CD4-positive, alpha-beta T cell (primary cell): Measurements from ENCODE around the gene ATP13A5. TPM values are rescaled to one million over a fixed set of nuclear protein-coding genes. Genes with fewer than 3 reads are reported as not detected.

Experiments used
- ATAC-seq: fragments of 200-7000 bp; cut with Tn5 transposase; one replicate; pipeline ENCODE4 v1.10.0; 2022; ENCODE audit warnings: mild to moderate bottlenecking; ENCODE audit not compliant: poor library complexity
- CTCF ChIA-PET: fragments of 350-600 bp; sonication (Branson Sonifier 250); formaldehyde crosslinking; loops from one replicate; lab custom pipeline; 2021; ENCODE audit warnings: antibody characterized with exemption, inconsistent platforms; lab: Charles Lee
- POLR2A ChIA-PET: fragments of 350-600 bp; sonication (Branson Sonifier 250); formaldehyde crosslinking; loops from one replicate; lab custom pipeline; 2021; ENCODE audit warnings: antibody characterized with exemption, inconsistent platforms; lab: Charles Lee
- DNase-seq, 14 experiments: peaks; one replicate each; pipeline ENCODE4 v3.0.0-alpha.2; 2013 to 2020; ENCODE audit warnings: mixed read lengths in 2 of 14
- H3K27ac ChIP-seq, 2 donors: one replicate each; pipeline versions ENCODE4 v1.5.1 to v1.7.0; 2013; ENCODE audit warnings: low read length in 2 of 2, low read depth in 1 of 2, mild to moderate bottlenecking in 1 of 2
- H3K27me3 ChIP-seq, 2 experiments: 1 replicate in 1 of 2; 2 replicates in 1 of 2; pipeline versions ENCODE4 v1.6.1 to v1.7.0; 2013; ENCODE audit warnings: low read length in 2 of 2, control low read depth in 1 of 2, mild to moderate bottlenecking in 1 of 2, moderate library complexity in 1 of 2; ENCODE audit not compliant: insufficient read depth in 2 of 2, control insufficient read depth in 1 of 2
- H3K36me3 ChIP-seq: one replicate; pipeline ENCODE4 v1.6.1; 2013; ENCODE audit warnings: low read length, control low read depth; ENCODE audit not compliant: insufficient read depth
- H3K4me1 ChIP-seq: one replicate; pipeline ENCODE4 v1.6.1; 2013; ENCODE audit warnings: low read length, control low read depth; ENCODE audit not compliant: insufficient read depth
- H3K4me3 ChIP-seq: one replicate; pipeline ENCODE4 v1.5.1; 2013; ENCODE audit warnings: mild to moderate bottlenecking, low read length, moderate library complexity
- H3K9me3 ChIP-seq, 2 experiments: 1 replicate in 1 of 2; 2 replicates in 1 of 2; pipeline versions ENCODE4 v1.6.1 to v1.7.0; 2013; ENCODE audit warnings: low read length in 2 of 2, mild to moderate bottlenecking in 2 of 2, control low read depth in 1 of 2, moderate library complexity in 1 of 2; ENCODE audit not compliant: control insufficient read depth in 1 of 2, insufficient read depth in 1 of 2
- H3K27ac Mint-ChIP-seq: one replicate; pipeline ENCODE4 v1.8.0; 2020; ENCODE audit warnings: mixed read lengths
- H3K27me3 Mint-ChIP-seq: one replicate; pipeline ENCODE4 v1.8.0; 2021; ENCODE audit warnings: mixed read lengths
- H3K36me3 Mint-ChIP-seq: one replicate; pipeline ENCODE4 v1.8.0; 2021; ENCODE audit warnings: low read depth, mixed read lengths
- H3K4me1 Mint-ChIP-seq: one replicate; pipeline ENCODE4 v1.8.0; 2021; ENCODE audit warnings: low read depth, mixed read lengths
- H3K4me3 Mint-ChIP-seq: one replicate; pipeline ENCODE4 v1.8.0; 2020; ENCODE audit warnings: mild to moderate bottlenecking, mixed read lengths
- H3K9me3 Mint-ChIP-seq: one replicate; pipeline ENCODE4 v1.8.0; 2020; ENCODE audit warnings: mixed read lengths
- intact Hi-C, 2 experiments: fragments of 100-400 bp; cut with DNase I in 1 of 2; cut with micrococcal nuclease in 1 of 2; formaldehyde crosslinking; loops; one replicate each; pipeline versions ENCODE4 v1.15.1 to v1.9.0; 2023 to 2025; cut with DNase I, micrococcal nuclease
- total RNA-seq, 174 experiments: library from RNA in 2 of 174; stranded (reverse) in 2 of 174; gene quantifications; one replicate each; pipeline ENCODE4 v1.2.3 and lab custom pipeline; 2021 to 2026
- TF ChIP-seq, protein P1 (sequence below): fragments of 200-600 bp; IDR thresholded peaks from one replicate; pipeline ENCODE4 v1.8.0; 2022; ENCODE audit warnings: antibody characterized with exemption, mild to moderate bottlenecking

Gene ATP13A5
- total RNA-seq, 2 experiments from 2014 or later = not detected

- Mint-ChIP-seq H3K9me3 (no peaks in the 10 kb centered on the region), H3K36me3 (no peaks in the 10 kb centered on the region), H3K4me1 (no peaks in the 10 kb centered on the region), H3K27ac (no peak overlapping the region), H3K4me3 (no peak overlapping the region), H3K27me3 (peaks cover 18% of the 10 kb centered on the region)
- intact Hi-C loops = no loop called here
- Histone ChIP-seq H3K27me3 (peaks cover 0 to 3% of the 10 kb centered on the region in 2 experiments), H3K36me3 (no peaks in the 10 kb centered on the region), H3K9me3 (no peaks in the 10 kb centered on the region), H3K27ac (no peak overlapping the region), H3K4me1 (no peaks in the 10 kb centered on the region), H3K4me3 (no peak overlapping the region)
- POLR2A ChIA-PET = no interaction called here
- DNase-seq = no peak
- CTCF ChIA-PET = no interaction called here
- ATAC-seq = no peak
- TF ChIP-seq, protein P1, sequence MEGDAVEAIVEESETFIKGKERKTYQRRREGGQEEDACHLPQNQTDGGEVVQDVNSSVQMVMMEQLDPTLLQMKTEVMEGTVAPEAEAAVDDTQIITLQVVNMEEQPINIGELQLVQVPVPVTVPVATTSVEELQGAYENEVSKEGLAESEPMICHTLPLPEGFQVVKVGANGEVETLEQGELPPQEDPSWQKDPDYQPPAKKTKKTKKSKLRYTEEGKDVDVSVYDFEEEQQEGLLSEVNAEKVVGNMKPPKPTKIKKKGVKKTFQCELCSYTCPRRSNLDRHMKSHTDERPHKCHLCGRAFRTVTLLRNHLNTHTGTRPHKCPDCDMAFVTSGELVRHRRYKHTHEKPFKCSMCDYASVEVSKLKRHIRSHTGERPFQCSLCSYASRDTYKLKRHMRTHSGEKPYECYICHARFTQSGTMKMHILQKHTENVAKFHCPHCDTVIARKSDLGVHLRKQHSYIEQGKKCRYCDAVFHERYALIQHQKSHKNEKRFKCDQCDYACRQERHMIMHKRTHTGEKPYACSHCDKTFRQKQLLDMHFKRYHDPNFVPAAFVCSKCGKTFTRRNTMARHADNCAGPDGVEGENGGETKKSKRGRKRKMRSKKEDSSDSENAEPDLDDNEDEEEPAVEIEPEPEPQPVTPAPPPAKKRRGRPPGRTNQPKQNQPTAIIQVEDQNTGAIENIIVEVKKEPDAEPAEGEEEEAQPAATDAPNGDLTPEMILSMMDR = no peak
These were observed 10.8 kb upstream of the ATP13A5 start for GRCh38 chr3:193389335-193389734.

DNA sequence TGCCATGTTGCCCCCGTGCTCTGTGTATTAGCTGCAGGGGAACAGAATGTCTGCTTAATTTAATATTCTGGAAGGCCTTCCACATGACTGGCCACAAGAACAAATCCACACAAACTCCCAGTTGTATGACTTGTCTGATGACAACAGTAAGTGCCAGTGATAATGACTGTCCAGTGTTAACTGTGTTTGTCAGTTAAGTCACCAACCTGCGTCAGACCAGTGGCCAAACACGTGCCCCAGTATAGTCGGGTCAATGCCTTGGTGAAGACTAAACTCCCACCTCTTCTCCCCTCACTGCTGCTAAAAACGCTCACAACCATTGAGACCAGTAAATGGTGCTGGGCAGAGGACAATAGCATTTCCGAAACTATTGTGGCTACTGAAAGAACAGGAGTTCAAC lies 9.8 kb upstream of the ATP13A5 start:
- Histone ChIP-seq H3K36me3 (no peaks in the 10 kb centered on the region), H3K4me1 (no peaks in the 10 kb centered on the region), H3K27me3 (peaks cover 0 to 3% of the 10 kb centered on the region in 2 experiments), H3K4me3 (no peak overlapping the region), H3K9me3 (no peaks in the 10 kb centered on the region), H3K27ac (no peak overlapping the region)
- no peak overlapping the region for H3K27ac Mint-ChIP-seq
- ChIA-PET CTCF (no interaction called here), POLR2A (no interaction called here)
- H3K4me3 Mint-ChIP-seq = no peak overlapping the region
- H3K36me3 Mint-ChIP-seq = no peaks in the 10 kb centered on the region
- intact Hi-C loops = no loop called here
- no peaks in the 10 kb centered on the region for H3K4me1 Mint-ChIP-seq
- peaks cover 23% of the 10 kb centered on the region for H3K27me3 Mint-ChIP-seq
- no peaks in the 10 kb centered on the region for H3K9me3 Mint-ChIP-seq
- ATAC-seq (no peak), DNase-seq (no peak)
- TF ChIP-seq, protein P1 = no peak

GRCh38 chr3:193387596-193387995 lies 9.0 kb upstream of the ATP13A5 start:
- H3K36me3 Mint-ChIP-seq = no peaks in the 10 kb centered on the region
- POLR2A ChIA-PET = no interaction called here
- ATAC-seq = no peak

More at GRCh38 chr3:193387596-193387995, 9.0 kb upstream of the ATP13A5 start:
- Mint-ChIP-seq H3K9me3 (no peaks in the 10 kb centered on the region), H3K27ac (no peak overlapping the region), H3K27me3 (peaks cover 21% of the 10 kb centered on the region), H3K4me1 (no peaks in the 10 kb centered on the region), H3K4me3 (no peak overlapping the region)
- H3K4me1 ChIP-seq = no peaks in the 10 kb centered on the region
- TF ChIP-seq, protein P1 = no peak
- H3K27me3 ChIP-seq = no peaks in the 10 kb centered on the region
- CTCF ChIA-PET = no interaction called here
- no peak for DNase-seq
- no peaks in the 10 kb centered on the region for H3K9me3 ChIP-seq
- H3K36me3 ChIP-seq = no peaks in the 10 kb centered on the region
- no peak overlapping the region for H3K27ac ChIP-seq
- intact Hi-C loops = no loop called here
- H3K4me3 ChIP-seq = no peak overlapping the region
